ENCODE data around the gene S100A14. TPM values are rescaled to one million over a fixed set of nuclear protein-coding genes. Genes with fewer than 3 reads are reported as not detected.

S100A14 gene
- total RNA-seq, 1 experiment from 2014 or later = 252 TPM

- ChIA-PET POLR2A (interaction anchor here (1.0 to 1.1 kb wide), 2 partner anchors 13 to 48 kb away, joined by 3 to 4 read pairs; partner anchors contain the start of gene S100A13), CTCF (interaction anchor here (1.1 to 2.2 kb wide), 2 partner anchors 11 to 25 kb away, joined by 3 to 8 read pairs; no protein-coding TSS in a partner anchor), RAD21 (ENCODE audit: low non-redundant PET in 1 of 2, low total read pairs in 2 of 2, uncharacterized antibody in 2 of 2, unreplicated experiment in 2 of 2) (no interaction called here)
- H3K27ac ChIP-seq (ENCODE audit: low read depth, low read length) = no peak overlapping the region
- TF ChIP-seq EZH2phosphoT487 (IDR thresholded peaks at IDR 0.05; ENCODE audit: borderline replicate concordance) (no peak), TCF7L2 (IDR thresholded peaks at IDR 0.05; ENCODE audit: borderline replicate concordance, extremely low read depth, insufficient read depth, insufficient read length) (no peak), CEBPB (IDR thresholded peaks at IDR 0.05; ENCODE audit: low read depth) (no peak), SRF (IDR thresholded peaks at IDR 0.05; ENCODE audit: low read depth) (no peak), POLR2AphosphoS5 (IDR thresholded peaks at IDR 0.05; ENCODE audit: low read depth, low read length) (no peak)
- no peaks in the 10 kb centered on the region for H3K9me2 ChIP-seq (ENCODE audit: insufficient read depth)
- ATAC-seq (no peak), DNase-seq (ENCODE audit: low read depth, low spot score) (no peak)
- no peaks in the 10 kb centered on the region for H4K20me1 ChIP-seq (ENCODE audit: insufficient read depth)
- intact Hi-C loops (cut with micrococcal nuclease) = no loop called here
- no peak overlapping the region for H3K9ac ChIP-seq (ENCODE audit: low read length)
- H3K36me3 ChIP-seq (ENCODE audit: control insufficient read depth in 1 of 2, insufficient read depth in 2 of 2, low read length in 2 of 2) = no peaks in the 10 kb centered on the region
- H3K4me2 ChIP-seq (ENCODE audit: low read length) = no peak overlapping the region
- no peak overlapping the region for H2AFZ ChIP-seq (ENCODE audit: low read depth, low read length, poor library complexity, severe bottlenecking)
- no peak overlapping the region for H3K4me3 ChIP-seq (replicated peaks in 1 of 2; ENCODE audit: low read depth in 1 of 2, low read length in 2 of 2)
- H3K79me2 ChIP-seq (ENCODE audit: insufficient read depth, low read length) = no peaks in the 10 kb centered on the region
- peaks cover 4 to 25% of the 10 kb centered on the region in 2 experiments; a peak in 3 of 4 replicates for H3K4me1 ChIP-seq (ENCODE audit: control insufficient read depth in 1 of 2, insufficient read depth in 2 of 2, low read length in 2 of 2)
- no TSS peak for BruUV-seq (replicated peaks)
- no peaks in the 10 kb centered on the region for H3K9me3 ChIP-seq (ENCODE audit: control insufficient read depth in 1 of 2, insufficient read depth in 1 of 2, low read depth in 1 of 2, low read length in 2 of 2)
- H3K27me3 ChIP-seq (ENCODE audit: insufficient read depth, low read length) = no peaks in the 10 kb centered on the region
These were observed 37.2 kb downstream of the S100A14 start for GRCh38 chr1:153578936-153579335.

- Histone ChIP-seq H3K9ac (ENCODE audit: low read length) (no peak overlapping the region), H3K27ac (ENCODE audit: low read depth, low read length) (no peak overlapping the region), H3K27me3 (ENCODE audit: insufficient read depth, low read length) (no peaks in the 10 kb centered on the region), H2AFZ (ENCODE audit: low read depth, low read length, poor library complexity, severe bottlenecking) (no peak overlapping the region), H3K79me2 (ENCODE audit: insufficient read depth, low read length) (no peaks in the 10 kb centered on the region), H4K20me1 (ENCODE audit: insufficient read depth) (no peaks in the 10 kb centered on the region), H3K4me3 (replicated peaks in 1 of 2; ENCODE audit: low read depth in 1 of 2, low read length in 2 of 2) (no peak overlapping the region), H3K4me2 (ENCODE audit: low read length) (0 out of 2 replicates have a peak overlapping the region, but pooled peaks have one; percentile 6), H3K36me3 (ENCODE audit: control insufficient read depth in 1 of 2, insufficient read depth in 2 of 2, low read length in 2 of 2) (no peaks in the 10 kb centered on the region), H3K9me2 (ENCODE audit: insufficient read depth) (no peaks in the 10 kb centered on the region), H3K4me1 (ENCODE audit: control insufficient read depth in 1 of 2, insufficient read depth in 2 of 2, low read length in 2 of 2) (peaks cover 4 to 24% of the 10 kb centered on the region in 2 experiments; a peak in 3 of 4 replicates), H3K9me3 (ENCODE audit: control insufficient read depth in 1 of 2, insufficient read depth in 1 of 2, low read depth in 1 of 2, low read length in 2 of 2) (no peaks in the 10 kb centered on the region)
- ChIA-PET POLR2A (interaction anchor here (1.0 to 1.1 kb wide), 2 partner anchors 12 to 49 kb away, joined by 3 to 4 read pairs; partner anchors contain the start of gene S100A13), RAD21 (ENCODE audit: low non-redundant PET in 1 of 2, low total read pairs in 2 of 2, uncharacterized antibody in 2 of 2, unreplicated experiment in 2 of 2) (no interaction called here), CTCF (interaction anchor here (1.1 to 2.2 kb wide), 2 partner anchors 10 to 26 kb away, joined by 3 to 8 read pairs; no protein-coding TSS in a partner anchor)
- intact Hi-C loops (cut with micrococcal nuclease) = no loop called here
- ATAC-seq (no peak), DNase-seq (ENCODE audit: low read depth, low spot score) (no peak)
- no TSS peak for BruUV-seq (replicated peaks)
- TF ChIP-seq CTCF (IDR thresholded peaks at IDR 0.05 in 2 of 3, conservative IDR thresholded peaks at IDR 0.05 in 1 of 3; ENCODE audit: borderline replicate concordance in 1 of 3, insufficient read depth in 1 of 3, low read depth in 2 of 3, low read length in 2 of 3) = no peak
- no peak for TF ChIP-seq POLR2A (IDR thresholded peaks at IDR 0.05; ENCODE audit: borderline replicate concordance, extremely low read depth, insufficient read depth, insufficient read length)
- TF ChIP-seq ZFX (IDR thresholded peaks at IDR 0.05) = no peak
- TF ChIP-seq SP1 (IDR thresholded peaks at IDR 0.05; ENCODE audit: low read depth) = no peak
- no peak for TF ChIP-seq EZH2 (IDR thresholded peaks at IDR 0.05)
- TF ChIP-seq ZNF274 (IDR thresholded peaks at IDR 0.05; ENCODE audit: low read depth, low read length) = no peak
- no peak for TF ChIP-seq FOSL1 (IDR thresholded peaks at IDR 0.05; ENCODE audit: low read depth)
- TF ChIP-seq JUND (IDR thresholded peaks at IDR 0.05) = no peak
- no peak for TF ChIP-seq ZBTB33 (IDR thresholded peaks at IDR 0.05; ENCODE audit: extremely low read depth, insufficient replicate concordance, low read length)
These were observed 37.6 kb downstream of the S100A14 start for GRCh38 chr1:153578490-153578889.

Data from HCT116 (cell line).